SHP77 (cell line): Measurements from ENCODE around the gene TMTC4.
A peak's percentile ranks its signal among the peaks of the same experiment; 100 is the strongest.

Source experiments
- DNase-seq, 2 experiments: peaks; one replicate each; lab custom pipeline; 2025; lab: John Stamatoyannopoulos, UW

Gene TMTC4

DNA sequence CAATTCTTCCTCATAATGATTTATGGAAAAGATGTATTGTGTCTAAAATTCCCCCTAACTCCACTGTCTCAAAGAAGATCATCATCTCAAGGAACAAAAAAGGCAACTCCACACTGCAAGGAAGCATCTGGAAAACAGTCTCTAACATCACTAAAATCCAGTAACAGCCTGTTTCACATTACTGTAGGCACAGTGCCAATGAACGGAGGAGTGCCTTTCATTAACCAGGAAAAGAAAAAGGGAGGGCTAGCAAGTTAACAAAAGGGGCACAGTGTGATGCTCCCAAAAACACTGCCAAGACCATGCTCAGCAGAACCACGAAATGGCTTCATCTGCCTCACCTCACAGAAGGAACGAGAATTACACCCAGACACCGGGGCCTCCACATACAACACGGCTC is 8.5 kb downstream of the TMTC4 start:
- no peak for DNase-seq

DNA sequence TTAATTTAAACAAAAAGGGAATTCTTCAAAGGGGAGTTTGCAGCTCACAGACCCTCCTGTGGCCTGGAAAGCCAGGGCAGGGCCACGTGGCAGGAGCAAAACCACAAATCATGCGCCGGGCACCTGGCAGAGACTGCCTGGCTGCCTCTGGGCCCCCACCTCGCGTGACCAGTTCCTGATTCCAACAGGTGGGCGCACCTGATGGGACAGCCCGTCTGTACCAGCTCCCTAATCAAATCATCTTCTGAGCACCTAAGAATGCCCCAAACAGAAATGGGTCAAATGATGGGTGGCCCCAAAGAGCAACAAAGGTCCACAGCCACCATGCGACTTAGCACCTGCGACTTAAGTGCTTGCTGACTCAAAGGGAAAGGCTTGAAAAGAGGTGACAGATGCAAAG is 9.2 kb downstream of the TMTC4 start:
- no peak for DNase-seq

DNA sequence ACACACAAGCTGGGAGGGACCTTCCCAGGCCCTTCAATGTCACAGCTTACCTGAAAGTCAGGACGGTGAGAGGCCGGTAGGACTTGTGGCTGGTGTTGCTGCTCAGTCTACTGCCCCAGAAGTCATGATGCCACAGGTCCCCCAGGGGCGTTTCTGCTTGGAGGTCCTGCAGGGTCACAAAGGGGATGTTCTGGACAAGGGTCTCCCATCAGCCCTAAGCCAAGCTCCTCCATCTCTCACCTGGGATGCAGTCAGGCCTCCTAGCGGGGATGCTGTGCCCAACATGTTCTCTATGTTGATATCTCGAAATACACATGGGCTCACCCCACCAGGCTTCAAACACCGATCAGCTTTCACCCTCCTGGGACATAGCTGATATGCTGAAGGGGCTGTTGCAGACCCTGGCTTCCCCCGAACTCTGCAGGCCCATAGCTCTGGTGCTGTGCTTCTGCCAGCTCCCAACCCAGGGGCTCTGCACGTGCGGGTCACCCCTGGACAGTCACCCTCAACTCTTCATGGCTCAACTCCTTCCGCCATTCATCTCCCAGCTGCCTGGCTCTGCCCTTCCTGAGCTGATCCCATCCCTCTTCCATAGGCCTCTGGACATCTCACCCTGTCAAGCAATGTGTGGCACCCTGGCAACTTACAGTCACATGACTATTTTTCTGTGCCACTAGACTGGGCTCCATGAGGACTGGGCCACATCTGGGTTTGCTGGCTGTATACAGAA is 10.3 kb downstream of the TMTC4 start:
- DNase-seq, result no peak

DNA sequence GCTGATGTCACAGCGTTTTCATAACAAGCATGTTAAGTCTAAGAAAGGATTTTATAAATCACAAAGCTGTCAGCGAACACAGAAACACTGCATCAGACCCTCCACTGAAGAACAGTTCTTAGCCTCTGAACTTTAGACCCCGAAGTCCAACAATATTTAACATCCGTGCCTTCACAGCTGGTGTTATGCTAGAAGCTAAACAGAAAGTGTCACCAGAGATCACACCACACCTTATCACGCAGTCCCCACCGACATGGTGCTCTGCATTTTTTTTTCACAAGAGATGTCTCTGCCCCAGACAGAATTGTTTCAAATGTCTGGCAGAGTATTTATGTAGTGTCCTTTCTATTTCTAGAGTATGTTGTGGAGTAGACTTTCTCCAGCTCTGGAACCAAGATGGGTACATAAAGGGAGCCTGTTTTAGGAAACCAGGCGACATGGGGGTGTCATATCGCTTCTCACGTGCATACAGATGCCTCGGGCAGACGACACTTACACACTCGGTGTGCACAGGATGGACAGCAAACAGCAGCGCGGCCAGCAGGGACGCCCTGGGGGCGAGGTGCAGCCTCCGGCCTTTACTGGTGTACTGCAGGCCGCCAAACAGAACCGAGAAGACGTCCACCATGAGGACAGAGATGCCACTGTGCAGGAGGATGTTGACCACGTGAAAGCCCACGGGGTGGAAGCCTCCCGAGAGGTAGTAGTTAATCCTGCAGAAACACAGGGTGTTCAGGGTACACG is 12.0 kb downstream of the TMTC4 start:
- no peak for DNase-seq

DNA sequence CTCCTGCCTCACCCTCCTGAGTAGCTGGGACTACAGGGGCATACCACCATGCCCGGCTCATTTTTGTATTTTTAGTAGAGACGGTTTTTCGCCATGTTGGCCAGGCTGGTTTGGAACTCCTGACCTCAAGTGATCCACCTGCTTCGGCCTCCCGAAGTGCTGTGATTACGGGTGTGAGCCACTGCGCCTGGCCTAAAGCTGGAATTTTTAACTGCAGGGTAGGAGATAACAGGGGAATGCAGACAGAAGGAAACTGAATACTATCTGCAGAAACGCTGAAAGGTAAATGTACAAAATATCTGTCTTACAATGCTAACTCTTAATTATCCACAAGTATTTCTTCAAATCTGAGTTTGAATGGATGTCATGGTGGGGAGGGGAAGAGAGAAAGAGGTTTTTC is 13.8 kb downstream of the TMTC4 start:
- DNase-seq, result no peak

DNA sequence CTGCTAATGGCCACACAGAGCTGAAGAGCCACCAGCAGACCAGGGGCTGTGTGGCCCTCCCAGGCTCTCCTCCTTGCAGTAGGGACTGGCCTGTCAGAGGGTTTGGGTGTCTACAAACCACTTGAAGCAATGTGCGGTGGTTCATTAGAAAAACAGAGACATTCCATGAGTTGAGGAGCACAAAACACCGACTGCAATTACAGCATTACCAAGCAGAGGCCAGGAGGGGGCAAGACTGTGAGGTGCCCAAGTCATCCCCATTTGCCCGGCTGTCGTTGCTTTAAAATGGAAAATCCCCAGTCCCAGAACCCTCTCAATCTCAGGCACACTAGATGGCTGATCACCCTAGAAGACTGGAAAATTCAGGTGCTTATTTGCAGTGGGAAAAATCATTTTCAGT is 15.0 kb downstream of the TMTC4 start:
- no peak for DNase-seq

DNA sequence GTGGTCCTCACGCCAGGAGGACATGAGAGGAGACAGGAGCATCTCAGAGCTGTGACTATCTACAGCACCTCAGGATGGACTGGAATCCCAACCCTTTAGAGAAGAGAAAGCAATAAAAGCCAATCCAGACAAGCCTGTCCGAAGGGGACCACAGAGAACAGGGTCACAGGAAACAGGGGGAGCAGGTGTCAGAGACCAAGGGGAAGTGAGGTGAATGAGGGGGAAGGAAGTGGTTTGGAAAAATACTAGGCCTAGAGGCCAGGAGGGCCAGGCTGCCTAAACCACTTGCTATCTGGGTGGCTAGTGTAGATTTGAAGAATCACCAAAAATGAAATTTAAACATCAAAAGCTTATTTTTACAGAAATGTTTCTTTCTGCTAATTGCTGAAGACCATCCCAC is 16.2 kb downstream of the TMTC4 start:
- no peak for DNase-seq

DNA sequence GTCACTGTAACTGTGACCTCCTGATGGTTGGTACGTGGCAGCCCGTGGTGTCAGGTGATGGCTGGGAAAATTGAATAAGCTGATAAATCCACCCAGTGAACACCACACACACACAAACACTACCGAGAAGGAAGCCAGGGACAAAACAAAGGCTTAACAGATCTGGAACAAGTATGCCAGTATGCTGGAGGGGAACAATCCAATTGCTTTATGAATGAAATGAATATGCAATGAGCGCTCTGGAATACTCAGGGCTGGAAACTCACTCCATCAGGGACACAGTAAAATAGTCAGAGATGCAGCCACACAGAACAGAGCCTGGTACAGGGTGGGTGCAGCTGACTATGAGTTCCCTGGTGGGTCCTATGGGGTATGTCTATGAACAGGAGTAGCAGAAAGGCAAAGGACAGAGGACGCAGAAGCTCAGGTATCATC is 16.7 kb downstream of the TMTC4 start:
- DNase-seq, result no peak

DNA sequence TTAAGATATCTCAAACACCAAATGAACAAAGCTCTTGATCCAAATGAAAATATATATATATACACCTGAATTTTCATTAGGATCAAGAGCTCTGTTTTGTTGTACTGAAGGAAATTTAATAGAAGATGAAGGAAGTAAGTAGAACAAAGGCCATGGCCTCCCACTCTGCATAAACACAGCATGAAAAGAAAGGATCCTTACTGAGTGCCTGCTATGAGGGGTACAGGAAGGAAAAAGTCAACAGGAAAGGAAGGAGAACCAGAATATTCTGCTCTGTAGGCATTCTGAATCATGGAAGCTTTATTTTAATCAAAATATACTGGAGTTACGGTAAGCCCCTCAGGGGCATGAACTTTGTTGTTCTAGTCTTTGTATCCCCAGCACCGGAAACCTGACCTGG is 22.1 kb downstream of the TMTC4 start:
- DNase-seq, result no peak

DNA sequence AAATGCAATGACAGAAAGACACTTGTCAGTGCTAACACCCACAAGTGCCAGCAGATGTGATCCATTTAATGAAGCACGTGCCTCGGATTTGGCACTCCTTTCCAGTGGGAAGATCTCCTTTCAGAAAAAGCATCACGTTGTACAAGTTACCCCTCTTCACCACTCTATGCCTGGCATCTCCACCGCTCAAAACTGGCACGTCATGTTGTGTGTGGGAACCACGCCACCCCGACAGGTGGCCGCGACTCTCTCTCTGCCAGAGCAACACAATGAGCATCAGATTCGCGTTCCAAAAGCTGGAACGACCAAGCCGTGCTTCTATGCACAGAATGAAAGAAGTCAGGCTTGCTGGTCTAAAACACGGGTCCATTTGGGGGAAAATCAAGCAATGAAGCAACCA is 24.3 kb downstream of the TMTC4 start:
- no peak for DNase-seq

DNA sequence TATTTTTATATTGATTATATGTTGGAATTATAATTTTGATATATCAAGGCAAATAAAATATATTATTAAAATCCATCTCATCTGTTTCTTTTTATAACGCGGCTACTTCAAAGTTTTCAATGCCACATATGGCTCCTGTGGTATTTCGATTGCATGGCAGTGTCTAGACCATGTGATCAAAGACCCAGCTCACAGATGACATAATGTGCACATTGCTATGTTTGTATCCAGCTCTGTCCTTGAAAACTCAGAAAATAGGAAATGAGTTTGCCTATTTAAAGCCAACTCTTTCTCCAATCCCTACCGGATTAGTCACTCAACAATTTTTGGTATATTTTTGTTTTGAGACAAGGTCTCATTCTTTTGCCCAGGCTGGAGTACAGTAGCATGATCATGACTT is 26.2 kb downstream of the TMTC4 start:
- no peak for DNase-seq

DNA sequence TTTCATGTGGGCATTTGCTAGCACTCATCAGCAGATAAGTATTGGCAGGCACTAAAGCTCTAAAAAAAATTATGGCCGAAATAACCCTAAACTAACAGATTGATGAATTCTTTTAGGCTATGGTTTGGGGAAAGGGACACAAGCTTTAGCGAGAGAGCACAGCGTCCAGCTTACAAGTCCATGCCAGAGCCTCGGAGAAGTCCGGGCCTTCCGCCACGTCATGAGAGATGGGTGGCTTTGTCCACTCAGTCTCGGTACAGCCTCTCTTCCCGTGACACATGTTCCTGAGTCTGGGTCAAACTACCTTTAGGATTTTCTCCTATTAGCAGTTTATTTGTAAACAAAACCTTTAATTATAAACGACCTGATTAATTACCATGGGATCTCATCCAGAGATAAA is 27.7 kb downstream of the TMTC4 start:
- DNase-seq, result no peak

DNA sequence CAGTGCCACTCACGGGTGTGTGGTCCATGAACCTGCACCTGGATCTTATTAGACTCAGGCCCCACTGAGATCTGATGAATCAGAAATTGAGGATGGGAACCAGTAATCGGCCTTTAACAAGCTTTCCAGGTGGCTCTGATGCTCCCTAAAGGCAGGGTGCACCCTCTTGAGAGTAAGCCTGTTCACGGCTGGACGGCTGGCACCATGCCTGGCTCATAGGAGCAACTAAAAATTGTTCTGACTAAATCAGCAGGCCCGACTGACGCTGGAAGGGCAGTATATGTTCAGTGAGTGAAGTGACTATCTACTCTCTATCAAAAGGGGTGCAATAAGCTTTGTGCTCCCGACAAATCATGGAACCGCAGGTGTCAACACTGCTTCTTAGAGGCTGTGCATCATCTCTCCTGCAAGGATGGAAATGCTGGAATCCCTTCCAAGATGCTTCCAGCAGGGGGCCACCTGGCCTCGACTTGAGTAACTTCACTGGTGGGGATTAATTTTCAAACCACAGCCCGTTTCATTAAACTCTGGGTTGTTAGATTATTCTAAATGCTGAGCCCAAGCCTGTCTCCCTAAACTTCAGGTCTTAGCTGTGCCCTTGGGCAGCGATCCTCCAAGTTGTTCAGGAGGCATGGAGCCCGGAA is 28.4 kb downstream of the TMTC4 start:
- DNase-seq, result peak in 1 of 2 experiments; percentile 43

DNA sequence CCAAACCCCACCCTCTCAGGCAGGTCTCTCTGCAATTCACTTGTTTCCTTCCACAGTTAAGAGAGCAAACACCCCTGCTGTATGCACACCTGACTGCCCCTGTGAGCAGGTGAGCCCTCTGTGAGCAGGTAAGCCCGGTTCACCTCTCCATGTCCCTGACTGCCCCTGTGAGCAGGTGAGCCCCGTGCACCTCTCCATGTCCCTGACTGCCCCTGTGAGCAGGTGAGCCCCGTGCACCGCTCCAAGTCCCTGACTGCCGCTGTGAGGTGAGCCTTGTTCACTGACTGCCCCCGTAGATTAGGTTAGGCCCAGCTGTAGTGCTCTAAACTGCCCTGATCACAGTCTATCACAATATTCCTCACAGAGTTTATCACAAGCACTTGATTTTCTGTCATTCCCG is 29.2 kb downstream of the TMTC4 start:
- no peak for DNase-seq

DNA sequence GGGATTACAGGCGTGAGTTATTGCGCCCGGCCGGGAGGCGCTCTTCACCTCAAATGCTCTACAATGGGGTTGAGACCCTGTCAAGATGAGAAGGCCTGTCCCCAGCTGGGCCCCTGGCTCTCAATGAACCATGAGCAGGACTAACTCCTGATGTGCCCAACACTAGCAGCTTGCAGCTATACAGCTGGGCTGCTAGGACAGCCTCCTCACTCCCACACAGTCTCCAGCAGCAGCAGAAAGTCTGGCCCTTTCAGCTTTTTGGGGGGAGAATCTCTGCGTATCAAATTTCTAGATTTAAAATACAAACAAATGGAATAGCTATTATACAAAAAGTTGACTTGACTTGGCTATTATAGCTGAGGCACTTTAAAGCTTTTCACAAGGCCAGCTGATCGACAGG is 30.2 kb downstream of the TMTC4 start:
- no peak for DNase-seq

DNA sequence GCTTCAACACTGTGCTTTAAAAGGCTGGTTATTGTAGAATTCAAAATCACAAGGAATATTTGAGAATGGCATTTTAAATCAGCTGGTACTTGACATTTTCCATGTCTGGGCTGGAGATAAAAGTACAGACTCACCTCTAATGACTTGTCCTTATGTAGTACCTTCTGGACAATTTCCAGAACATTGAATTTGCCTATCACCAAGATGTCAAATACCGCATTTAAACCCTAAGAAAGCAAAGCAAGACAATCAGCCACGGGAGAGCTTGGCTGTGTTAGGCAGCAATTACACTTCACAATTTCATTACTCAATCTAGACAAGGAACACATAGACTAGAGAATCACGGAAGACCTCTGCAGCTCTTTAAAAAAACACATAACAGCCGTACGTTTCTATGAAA is 36.8 kb downstream of the TMTC4 start:
- DNase-seq, result no peak

DNA sequence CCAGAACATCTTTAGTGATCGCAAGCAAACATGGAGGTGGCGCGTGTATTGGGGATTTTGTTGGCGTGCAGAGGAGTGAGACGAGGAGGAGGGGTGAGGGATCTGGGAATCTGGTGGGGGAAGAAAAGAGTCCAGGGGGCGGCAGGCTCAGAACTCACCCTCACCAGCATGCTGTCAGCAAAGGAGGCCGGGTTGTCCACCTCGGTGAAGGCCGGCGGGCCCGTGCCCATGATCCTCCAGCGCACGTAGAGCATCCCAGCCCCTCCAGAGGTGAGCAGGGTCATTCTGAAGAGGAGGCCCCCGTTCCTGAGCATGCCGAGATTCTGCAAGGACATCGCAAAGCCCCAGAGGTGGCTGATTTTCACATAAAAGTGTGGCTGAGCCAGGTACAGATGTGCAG is 37.2 kb downstream of the TMTC4 start:
- DNase-seq, result no peak

DNA sequence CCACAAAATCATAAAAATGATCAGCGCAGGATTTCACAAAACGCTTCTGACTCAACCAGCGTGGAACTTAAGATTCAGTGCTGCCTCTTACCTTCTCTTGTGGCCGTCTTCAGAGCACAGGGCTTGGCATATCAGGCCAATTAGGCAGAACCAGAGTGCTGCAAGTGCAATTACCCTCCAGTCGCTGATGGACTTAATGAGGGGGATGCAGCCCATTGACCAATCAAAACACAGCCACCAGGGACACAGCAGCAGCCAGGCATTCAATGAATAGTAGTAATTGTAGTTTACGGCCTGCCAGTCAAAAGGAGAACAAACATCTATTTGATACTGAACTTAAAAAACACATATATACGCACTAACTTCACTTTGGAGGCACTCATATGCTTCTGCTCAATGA is 38.2 kb downstream of the TMTC4 start:
- no peak for DNase-seq

DNA sequence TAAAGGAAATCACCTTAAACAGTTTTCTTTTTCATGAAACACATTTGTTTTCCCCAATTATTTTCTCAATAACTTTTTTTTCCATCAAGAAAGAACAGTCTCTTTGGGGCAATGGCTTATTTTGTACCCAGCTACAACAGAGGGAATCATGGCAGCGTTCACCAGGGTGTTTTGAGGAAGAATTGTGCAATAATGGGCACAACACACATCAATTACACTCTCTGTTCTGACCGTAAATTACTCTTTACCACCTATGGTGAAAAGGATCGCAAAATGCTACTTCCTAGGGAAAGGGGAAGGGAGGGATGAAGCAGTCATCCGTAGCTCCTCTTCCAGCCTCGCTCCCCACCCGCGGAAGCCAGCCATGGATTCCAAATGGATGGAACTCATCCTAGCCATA is 38.6 kb downstream of the TMTC4 start:
- DNase-seq, result no peak

DNA sequence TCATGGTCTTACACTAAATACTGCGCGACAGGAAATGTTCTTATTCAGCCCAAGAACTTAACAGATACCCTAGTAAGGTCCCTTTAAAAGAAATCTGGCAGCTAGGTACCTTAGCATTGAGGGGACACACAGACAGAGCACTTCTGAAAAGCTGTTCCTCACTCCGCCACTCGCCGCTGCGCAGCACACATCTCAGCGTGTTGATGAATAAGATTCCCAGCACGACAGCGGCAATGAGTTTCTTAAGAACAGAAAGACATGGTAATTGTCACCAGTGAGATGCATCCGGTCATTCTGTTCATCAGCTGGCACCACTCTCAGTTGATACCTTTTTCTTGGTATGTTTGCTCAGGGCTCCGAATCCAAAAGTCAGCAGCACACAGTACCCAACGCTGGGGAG is 39.9 kb downstream of the TMTC4 start:
- no peak for DNase-seq

DNA sequence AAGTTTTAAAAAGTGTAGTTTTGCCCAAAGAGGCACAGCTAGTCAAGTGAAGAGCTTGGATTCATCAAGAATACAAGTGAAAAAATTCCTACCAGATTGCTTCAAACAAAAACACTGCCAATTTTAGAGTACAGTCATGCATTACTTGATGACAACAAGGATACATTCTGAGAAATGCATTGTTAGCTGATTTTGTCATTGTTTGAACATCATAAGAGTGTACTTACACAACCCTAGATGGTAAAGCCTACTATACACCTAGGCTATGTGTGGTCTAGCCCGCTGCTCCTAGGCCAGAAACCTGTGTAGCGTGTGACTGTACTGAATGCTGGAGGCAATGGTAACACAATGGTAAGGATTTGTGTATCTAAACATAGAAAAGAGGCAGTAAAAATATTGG is 41.1 kb downstream of the TMTC4 start:
- DNase-seq, result no peak

DNA sequence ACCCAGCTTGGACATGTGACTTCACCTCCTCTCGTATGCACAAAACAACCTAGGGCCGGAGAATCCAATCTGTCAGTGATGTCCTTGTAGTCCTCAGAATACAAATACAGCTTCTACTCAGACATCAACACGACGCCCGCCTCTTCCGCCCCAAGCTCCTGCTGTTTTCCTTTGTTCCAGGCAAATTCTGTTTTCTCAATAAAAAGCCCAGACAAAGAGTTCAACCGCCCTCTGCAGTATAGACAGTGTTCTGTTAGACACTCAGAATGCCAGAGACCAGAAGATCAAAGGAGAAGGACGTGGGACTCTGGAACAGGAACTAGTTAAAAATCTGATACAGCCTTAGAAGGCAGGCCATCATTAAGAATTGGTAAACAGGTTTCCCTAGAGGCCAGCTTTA is 44.0 kb downstream of the TMTC4 start:
- DNase-seq, result no peak

DNA sequence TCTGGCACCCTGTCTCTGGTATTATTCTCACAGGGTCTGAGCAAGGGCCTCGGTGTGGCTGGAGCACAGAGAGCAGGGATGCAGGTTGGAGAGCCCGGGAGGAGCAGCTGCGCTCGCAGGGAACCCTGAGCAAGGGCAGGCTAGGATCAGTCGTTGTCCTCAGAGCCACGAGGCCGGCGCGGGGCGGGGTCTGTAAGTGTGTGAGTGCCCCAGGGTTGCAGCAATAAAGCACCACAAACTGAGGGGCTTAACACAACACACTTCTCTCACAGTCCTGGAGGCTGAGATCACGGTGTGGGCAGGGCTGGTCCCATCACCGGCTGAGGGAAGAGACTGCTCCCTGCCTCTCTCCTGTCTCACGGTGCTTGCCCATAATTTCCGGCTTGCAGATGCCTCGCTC is 47.5 kb downstream of the TMTC4 start:
- DNase-seq, result no peak
